Fibroblast of skin of scalp (primary cell): ENCODE data around the gene APBB3. TPM values are rescaled to one million over a fixed set of nuclear protein-coding genes. Genes with fewer than 3 reads are reported as not detected.
"Not testable (repeated sequence)": the region's sequence is repeated elsewhere in the genome, so short reads cannot be mapped to it uniquely, and the experiment has no call there.

ENCODE experiments used
- DNase-seq: peaks from one replicate; pipeline ENCODE4 v3.0.0-alpha.2; 2013
- polyA plus RNA-seq, 2 experiments: library from polyadenylated mRNA; unstranded; fragments of 120-200 nt; gene quantifications; one replicate each; pipeline ENCODE4 v1.2.1, GENCODE V29; 2013; ENCODE audit not compliant: insufficient read length in 2 of 2

The APBB3 gene, protein sequence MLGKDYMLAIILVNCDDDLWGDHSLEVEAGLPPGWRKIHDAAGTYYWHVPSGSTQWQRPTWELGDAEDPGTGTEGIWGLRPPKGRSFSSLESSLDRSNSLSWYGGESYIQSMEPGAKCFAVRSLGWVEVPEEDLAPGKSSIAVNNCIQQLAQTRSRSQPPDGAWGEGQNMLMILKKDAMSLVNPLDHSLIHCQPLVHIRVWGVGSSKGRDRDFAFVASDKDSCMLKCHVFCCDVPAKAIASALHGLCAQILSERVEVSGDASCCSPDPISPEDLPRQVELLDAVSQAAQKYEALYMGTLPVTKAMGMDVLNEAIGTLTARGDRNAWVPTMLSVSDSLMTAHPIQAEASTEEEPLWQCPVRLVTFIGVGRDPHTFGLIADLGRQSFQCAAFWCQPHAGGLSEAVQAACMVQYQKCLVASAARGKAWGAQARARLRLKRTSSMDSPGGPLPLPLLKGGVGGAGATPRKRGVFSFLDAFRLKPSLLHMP
- polyA plus RNA-seq (2013, experiment 1 of 2; ENCODE audit: insufficient read length) = 21.5 TPM
- 20.4 TPM for polyA plus RNA-seq (2013, experiment 2 of 2; ENCODE audit: insufficient read length)

DNA sequence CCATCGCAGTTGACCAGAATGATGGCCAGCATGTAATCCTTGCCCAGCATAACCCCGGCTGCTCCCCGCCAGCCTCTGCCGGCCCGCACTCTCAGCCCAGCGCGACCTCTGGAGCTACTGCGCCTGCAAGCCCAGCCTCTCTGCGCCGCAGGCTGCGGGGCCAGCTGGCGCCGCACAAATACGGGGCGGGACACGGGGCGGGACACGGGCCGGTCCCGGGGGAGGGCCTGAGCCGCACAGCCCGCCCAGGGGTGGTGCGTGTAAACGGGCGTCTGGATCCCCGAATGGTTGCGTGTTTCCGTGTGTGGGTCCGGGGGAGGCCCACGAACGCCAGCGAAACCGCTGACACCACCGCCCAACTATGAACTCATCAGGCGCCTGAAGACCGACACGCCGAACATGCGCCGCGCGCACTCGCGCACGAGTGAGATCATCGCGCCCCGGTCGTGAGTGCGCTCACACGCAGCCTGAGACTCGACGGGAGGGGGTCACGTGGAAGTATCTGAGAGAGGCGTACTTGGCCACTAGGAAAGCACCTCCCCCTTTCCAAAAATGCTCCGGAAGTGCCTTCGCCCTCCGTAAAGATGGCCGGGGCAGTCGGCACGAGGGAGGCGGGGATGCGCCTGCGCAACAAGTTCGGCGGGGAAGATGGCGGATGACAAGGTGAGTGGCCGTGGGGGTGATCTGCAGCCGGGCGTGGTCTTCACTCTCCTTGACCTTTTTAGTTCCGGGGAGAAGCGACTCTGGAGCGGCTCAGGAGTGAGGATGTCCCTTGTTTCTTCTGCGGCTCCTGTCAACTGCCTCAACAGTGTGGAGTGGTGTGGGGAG is at the start of gene APBB3, which contains the start of gene SLC35A4:
Gene APBB3, minus strand, starts transcription at position 403 of the 828 bp plus-strand sequence. Its CDS starts 353 bp downstream, at position 50.
Gene SLC35A4, plus strand, starts transcription at position 633 of the 828 bp plus-strand sequence. CDS start 2,342 bp downstream, outside the sequence.
- peak; percentile 99 for DNase-seq

GRCh38 chr5:140611020-140611521 is 46.7 kb upstream of the APBB3 start:
- DNase-seq = peak; percentile 13

GRCh38 chr5:140609126-140609525 is 44.7 kb upstream of the APBB3 start:
- DNase-seq = no peak

DNA sequence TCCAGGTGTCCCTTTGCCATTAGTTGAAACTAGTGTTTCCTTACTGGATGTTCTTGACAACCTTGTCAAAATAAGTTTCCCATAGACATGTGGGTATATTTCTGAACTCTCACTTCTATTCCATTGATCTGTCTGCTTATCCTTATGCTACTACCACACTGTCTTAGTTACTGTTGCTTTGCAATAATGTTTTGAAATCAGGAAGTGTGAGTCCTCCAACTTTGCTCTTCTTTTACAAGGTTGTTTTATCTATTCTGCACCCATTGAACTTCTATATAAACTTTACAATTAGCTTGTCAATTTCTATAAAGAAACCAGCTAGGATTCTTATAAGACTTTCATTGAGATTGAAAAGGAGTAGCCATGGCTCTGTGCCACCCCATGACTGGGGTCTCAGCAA is 44.3 kb upstream of the APBB3 start:
- DNase-seq = no peak

- DNase-seq = no peak
Measured at GRCh38 chr5:140607031-140607430, 42.6 kb upstream of the APBB3 start.

DNA sequence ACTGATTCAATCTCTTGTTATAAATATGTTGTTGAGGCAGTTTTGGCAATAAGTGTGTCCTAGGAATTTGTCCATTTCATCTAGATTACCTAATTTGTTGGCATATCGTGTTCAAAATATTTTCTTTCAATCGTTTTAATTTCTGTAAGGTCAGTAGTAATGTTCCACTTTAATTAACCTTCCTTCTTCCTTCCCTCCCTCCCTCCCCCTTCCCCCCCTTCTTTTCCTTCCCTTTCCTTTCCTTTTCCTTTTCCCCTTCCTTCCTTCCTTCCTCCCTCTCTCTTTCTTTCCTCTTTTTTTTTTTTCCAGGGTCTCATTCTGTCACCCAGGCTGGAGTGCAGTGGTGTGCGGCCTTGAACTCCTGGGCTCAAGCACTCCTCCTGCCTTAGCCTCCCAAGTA is 41.5 kb upstream of the APBB3 start:
- no peak for DNase-seq

GRCh38 chr5:140603734-140604133 is 39.3 kb upstream of the APBB3 start:
- DNase-seq = no peak

DNA sequence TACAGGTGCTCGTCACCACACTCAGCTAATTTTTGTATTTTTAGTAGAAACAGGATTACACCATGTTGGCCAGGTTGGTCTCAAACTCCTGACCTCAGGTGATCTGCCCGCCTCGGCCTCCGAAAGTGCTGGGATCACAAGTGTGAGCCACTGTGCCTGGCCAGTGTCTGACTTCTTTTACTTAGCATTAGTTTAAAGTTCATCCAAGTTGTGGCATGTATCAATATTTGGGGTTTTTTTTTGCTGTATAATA is 39.0 kb upstream of the APBB3 start:
- DNase-seq = not testable (repeated sequence)

DNA sequence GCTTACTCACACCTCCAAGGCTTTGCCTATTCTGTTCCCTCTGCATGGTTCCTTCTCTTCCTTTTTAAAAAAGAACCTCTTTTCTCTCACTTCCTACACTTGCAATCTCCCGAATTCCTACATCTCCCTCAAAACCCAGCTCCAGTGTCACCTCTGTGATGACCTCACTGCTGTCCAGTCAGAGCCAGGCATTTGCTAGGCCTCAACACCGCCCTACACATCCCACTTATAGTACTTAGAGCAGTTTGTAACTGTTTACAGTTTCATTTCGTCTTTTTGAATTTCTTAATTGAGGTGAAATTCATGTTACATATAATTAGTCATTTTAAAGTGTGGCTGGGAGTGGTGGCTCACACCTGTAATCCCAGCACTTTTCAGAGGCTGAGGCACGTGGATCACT is 37.7 kb upstream of the APBB3 start:
- DNase-seq = no peak

- no peak for DNase-seq
Measured at GRCh38 chr5:140600096-140600495, 35.7 kb upstream of the APBB3 start.

DNA sequence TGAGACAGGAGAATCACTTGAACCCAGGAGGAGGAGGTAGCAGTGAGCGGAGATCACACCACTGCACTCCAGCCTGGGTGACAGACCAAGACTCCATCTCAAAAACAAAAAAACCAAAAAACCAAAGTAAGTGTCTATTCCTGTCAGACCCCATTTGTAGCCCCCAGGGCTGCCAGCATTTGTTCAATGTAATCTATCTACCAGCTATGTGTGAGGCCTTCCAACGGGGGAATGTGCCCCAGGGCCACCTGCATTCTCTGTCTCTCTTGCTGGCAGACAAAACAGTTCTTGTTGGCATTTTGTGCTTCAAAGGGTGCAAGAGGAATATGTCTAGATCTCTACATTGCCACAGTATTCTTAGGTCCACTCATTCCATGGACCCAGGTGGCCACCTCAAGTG is 34.4 kb upstream of the APBB3 start:
- no peak for DNase-seq

DNA sequence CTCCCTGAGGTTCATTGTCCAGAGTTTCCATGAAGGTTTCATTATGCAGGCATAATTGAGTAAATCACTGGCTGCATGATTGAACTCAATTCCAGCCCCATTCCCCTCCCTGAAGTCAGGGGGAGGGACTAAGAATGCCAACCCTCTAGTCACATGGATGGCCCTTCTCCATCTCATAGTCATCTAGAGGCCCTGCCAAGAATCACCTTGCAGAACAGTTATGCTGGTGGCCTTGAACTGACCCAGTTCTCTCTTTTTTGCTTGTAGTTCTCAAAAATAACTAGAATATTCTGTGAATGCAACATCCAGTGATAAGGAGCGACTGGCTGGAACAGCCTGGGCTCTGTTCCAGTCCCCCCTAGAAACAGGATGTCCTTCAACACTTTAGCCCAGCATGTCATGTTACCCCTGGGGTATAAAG is 31.9 kb upstream of the APBB3 start:
- DNase-seq = no peak

DNA sequence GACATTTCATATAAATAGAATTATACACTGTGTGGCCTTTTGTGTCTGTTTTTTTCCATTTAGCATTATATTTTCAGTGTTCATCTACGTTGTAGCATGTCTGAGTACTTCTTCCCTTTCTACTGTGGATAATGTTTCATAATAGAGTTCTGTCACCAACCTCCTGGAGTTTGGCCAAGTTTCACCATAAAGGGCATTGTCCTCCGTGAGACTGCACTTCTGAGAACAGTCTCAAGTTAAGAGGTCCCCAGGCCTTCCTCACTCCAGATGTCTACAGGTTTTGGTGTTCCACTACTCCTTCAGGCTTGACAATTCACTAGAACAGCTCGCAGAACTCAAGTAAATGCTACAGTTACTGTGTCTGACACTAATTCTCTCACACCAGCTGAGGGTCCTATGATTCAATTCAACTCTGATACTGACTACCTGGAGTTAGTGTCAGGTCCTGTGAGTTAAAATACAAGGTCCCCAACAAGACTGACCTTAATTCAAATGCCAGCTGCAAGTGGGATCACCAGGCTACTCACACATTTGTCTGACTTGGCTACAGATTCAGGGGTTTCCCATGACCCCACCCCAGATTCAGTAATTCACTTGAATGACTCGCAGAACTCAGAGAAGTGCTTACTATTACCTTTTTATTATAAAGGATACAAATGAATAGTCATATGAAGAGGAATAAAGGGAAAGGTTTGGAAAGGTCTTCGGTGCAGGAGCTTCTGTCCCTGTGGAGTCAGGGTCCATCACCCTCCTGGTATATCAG is 31.3 kb upstream of the APBB3 start:
- no peak for DNase-seq

GRCh38 chr5:140594169-140594568 is 29.8 kb upstream of the APBB3 start:
- no peak for DNase-seq

DNA sequence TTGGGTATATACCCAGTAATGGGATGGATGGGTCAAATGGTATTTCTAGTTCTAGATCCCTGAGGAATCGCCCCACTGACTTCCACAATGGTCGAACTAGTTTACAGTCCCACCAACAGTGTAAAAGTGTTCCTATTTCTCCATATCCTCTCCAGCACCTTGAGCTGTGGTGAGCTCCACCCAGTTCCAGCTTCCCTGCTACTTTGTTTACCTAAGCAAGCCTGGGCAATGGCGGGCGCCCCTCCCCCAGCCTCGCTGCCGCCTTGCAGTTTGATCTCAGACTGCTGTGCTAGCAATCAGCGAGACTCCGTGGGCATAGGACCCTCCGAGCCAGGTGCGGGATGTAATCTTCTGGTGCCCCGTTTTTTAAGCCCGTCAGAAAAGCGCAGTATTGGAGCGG is 28.7 kb upstream of the APBB3 start:
- not testable (repeated sequence) for DNase-seq

- peak; percentile 38 for DNase-seq
Measured at GRCh38 chr5:140591747-140592372, 27.5 kb upstream of the APBB3 start.

GRCh38 chr5:140590861-140591260 is 26.5 kb upstream of the APBB3 start:
- no peak for DNase-seq

DNA sequence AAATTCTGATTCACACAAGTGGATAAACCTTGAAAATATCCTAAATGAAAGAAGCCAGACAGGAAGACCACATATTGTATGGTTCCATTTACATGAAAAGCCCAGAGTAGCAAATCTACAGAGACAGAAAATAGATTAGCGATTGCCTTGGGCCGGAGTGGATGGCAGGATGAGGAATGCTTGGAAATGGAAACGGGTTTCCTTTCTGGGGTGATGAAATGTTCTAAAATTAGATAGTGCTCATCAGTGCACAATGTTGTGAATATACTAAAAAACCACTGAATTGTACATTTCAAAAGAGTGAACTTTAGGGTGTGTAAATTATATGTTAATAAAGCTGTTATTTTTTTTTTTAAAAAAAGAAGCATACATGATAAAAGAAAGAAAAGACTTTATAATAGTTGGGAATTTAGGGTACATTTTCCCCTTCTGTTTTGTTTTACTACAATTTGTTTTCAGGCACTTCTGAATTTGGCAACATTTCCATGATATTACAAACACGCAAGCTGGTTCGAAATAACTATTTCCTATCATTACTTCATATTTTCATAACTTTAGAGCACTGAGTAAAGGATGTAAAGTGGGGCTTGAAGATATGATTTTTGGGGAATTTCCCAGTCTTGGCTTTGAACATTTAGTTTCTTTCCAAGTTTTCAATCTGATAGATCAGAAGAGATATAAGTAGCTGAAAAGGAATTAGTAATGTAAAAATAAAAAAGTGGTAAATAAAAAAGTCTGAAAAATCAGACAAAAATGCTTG is 24.1 kb upstream of the APBB3 start:
- DNase-seq = peak; percentile 17

GRCh38 chr5:140587495-140587894 is 23.1 kb upstream of the APBB3 start:
- DNase-seq = no peak

DNA sequence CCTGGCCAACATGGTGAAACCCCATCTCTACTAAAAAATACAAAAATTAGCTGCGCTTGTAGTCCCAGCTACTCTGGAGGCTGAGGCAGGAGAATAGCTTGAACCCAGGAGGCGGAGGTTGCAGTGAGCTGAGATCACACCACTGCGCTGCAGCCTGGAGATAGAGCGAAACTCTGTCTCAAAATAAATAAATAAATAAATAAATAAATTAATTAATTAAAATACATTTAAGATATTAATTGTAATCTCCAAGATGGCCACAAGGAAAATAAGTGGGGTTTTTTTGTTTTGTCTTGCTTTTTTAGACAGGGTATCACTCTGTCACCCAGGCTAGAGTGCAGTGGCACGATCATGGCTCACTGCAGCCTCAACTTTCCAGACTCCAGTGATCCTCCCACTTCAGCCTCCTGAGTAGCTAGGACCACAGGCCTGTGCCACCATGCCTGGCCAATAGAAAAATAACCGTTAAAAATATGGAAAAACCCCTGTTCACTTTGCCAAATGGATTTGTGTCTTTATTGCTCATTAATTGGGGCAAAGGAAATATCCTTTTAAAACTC is 14.9 kb upstream of the APBB3 start:
- not testable (repeated sequence) for DNase-seq

DNA sequence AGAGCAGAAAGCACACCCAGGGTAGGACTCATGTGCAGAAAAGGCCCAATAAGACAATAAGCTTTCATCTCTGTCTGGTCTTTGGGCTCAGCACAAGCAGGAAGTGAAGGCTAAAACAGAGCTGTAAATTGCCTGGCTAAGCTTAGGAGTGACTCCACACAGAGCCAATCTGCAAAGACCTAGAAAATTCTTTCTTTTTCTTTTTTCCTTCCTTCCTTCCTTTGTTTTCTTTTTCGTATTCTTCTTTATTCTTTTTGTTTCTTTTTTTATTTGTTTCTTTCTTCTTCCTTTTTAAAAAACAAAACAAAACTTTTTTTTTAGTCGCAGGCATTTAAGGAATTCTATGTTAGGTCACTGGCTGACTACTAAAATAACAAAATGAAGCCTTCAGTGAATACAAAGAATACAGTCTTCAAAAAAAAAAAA is 12.4 kb upstream of the APBB3 start:
- peak; percentile 22 for DNase-seq
